IMR-90 (cell line): ENCODE results near the gene ITGA2.

Experiments
- CHD1 ChIP-seq: IDR thresholded peaks from 2 replicates; pipeline ENCODE4 v1.6.1; 2012; ENCODE audit warnings: low read depth, low read length, improper control_type of control experiment
- CTCF ChIP-seq: conservative IDR thresholded peaks from 2 replicates; pipeline ENCODE4 v1.5.1; 2012; ENCODE audit warnings: mild to moderate bottlenecking, low read depth, low read length, improper control_type of control experiment
- FOS ChIP-seq: fragments of 150-350 bp; IDR thresholded peaks from 2 replicates; pipeline ENCODE4 v1.6.1; 2016; ENCODE audit warnings: low read depth, low read length
- MAFK ChIP-seq: IDR thresholded peaks from 2 replicates; pipeline ENCODE4 v1.6.1; 2012; ENCODE audit warnings: low read depth, low read length, improper control_type of control experiment
- NFE2L2 ChIP-seq: fragments of 150-350 bp; IDR thresholded peaks from 2 replicates; pipeline ENCODE4 v1.6.1; 2016; ENCODE audit warnings: low read depth, mild to moderate bottlenecking, low read length
- POLR2A ChIP-seq: IDR thresholded peaks from 2 replicates; pipeline ENCODE4 v1.6.1; 2012; ENCODE audit warnings: mild to moderate bottlenecking, low read depth, low read length
- RAD21 ChIP-seq: IDR thresholded peaks from 2 replicates; pipeline ENCODE4 v1.6.1; 2012; ENCODE audit warnings: low read length, improper control_type of control experiment
- RCOR1 ChIP-seq: IDR thresholded peaks from 2 replicates; pipeline ENCODE4 v1.6.1; 2012; ENCODE audit warnings: mild to moderate bottlenecking, low read length, improper control_type of control experiment; ENCODE audit not compliant: insufficient replicate concordance
- RFX5 ChIP-seq: IDR thresholded peaks from 2 replicates; pipeline ENCODE4 v1.8.0; 2012; ENCODE audit warnings: low read depth, mild to moderate bottlenecking, low read length, moderate library complexity

GRCh38 chr5:53095217-53095616, 106.1 kb downstream of the ITGA2 start:
- TF ChIP-seq CTCF: no peak
- no peak for TF ChIP-seq MAFK
- no peak for TF ChIP-seq RAD21
- TF ChIP-seq NFE2L2: no peak
- no peak for TF ChIP-seq POLR2A
- TF ChIP-seq RCOR1: no peak
- no peak for TF ChIP-seq RFX5
- no peak for TF ChIP-seq FOS
- no peak for TF ChIP-seq CHD1
